Mononuclear cell (primary cell): ENCODE results near the gene ANO4. TPM values are rescaled to one million over a fixed set of nuclear protein-coding genes. Genes with fewer than 3 reads are reported as not detected.
"Not testable (repeated sequence)": the region's sequence is repeated elsewhere in the genome, so short reads cannot be mapped to it uniquely, and the experiment has no call there.

Experiments
- H3K27me3 ChIP-seq: 2 replicates; pipeline ENCODE4 v1.6.0; 2011; ENCODE audit warnings: low read length, control low read depth; ENCODE audit not compliant: insufficient read depth
- H3K4me1 ChIP-seq: 2 replicates; pipeline ENCODE4 v1.5.1; 2011; ENCODE audit warnings: mild to moderate bottlenecking, low read length, control low read depth; ENCODE audit not compliant: insufficient read depth
- H3K4me3 ChIP-seq: 2 replicates; pipeline ENCODE4 v1.5.1; 2011; ENCODE audit warnings: mild to moderate bottlenecking, low read length, moderate library complexity
- H3K9me3 ChIP-seq: 2 replicates; pipeline ENCODE4 v1.5.1; 2011; ENCODE audit warnings: low read depth, mild to moderate bottlenecking, control low read depth, low read length
- total RNA-seq: library from RNA; depleted of rRNA; stranded (reverse); fragments of >200 nt; gene quantifications from one replicate; pipeline ENCODE4 v1.2.3, GENCODE V29; 2012

The ANO4 gene
- total RNA-seq, 1 donor, result not detected

DNA sequence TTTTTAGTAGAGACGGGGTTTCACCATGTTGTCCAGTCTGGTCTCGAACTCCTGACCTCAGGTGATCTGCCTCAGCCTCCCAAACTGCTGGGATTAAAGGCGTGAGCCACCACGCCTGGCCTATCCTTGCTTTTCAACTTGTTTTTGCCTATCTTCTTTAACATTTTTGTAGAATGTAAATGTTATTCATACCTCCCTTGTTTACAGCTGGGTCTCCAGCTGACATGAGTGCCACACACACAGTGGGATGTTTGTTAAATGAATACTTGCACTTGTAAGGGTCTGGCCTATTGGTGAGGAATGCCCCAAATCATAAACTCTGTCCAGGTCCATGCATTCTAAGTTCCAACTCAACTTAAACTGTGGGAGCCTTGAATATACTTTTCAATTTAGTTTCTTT, 176.3 kb downstream of the ANO4 start:
- H3K9me3 ChIP-seq, result no peaks in the 10 kb centered on the region
- H3K4me3 ChIP-seq, result no peak overlapping the region
- H3K27me3 ChIP-seq, result no peaks in the 10 kb centered on the region
- no peaks in the 10 kb centered on the region for H3K4me1 ChIP-seq

DNA sequence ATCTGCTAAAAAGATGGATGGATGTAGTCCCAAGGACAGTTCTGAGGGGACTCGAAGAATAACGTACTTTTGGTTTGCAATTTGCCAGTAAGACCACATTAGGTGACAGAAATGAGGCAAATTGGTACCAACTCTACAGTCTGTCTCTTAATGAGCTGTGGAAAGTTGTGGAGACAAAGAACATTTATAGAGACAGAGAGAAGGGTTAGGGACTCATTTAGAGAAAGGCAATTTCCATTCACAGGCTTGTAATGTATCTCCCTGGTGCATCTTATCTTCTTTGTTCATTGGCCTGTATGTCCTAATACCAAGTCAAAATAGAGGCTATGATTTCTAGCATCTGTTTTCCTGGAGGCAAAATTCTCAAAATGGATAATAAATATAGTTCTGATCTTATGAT, 177.5 kb downstream of the ANO4 start:
- Histone ChIP-seq H3K27me3 (no peaks in the 10 kb centered on the region), H3K9me3 (no peaks in the 10 kb centered on the region), H3K4me1 (no peaks in the 10 kb centered on the region), H3K4me3 (no peak overlapping the region)

- Histone ChIP-seq H3K27me3 (no peaks in the 10 kb centered on the region), H3K4me1 (no peaks in the 10 kb centered on the region), H3K9me3 (no peaks in the 10 kb centered on the region), H3K4me3 (no peak overlapping the region)
Observed at GRCh38 chr12:100974341-100974740, 179.8 kb downstream of the ANO4 start.

GRCh38 chr12:100974747-100975146, 180.2 kb downstream of the ANO4 start:
- Histone ChIP-seq H3K27me3 (no peaks in the 10 kb centered on the region), H3K4me3 (no peak overlapping the region), H3K9me3 (no peaks in the 10 kb centered on the region)

GRCh38 chr12:100976735-100977134, 182.2 kb downstream of the ANO4 start:
- Histone ChIP-seq H3K4me3 (no peak overlapping the region), H3K4me1 (no peaks in the 10 kb centered on the region), H3K9me3 (no peaks in the 10 kb centered on the region), H3K27me3 (no peaks in the 10 kb centered on the region)

More at GRCh38 chr12:100974747-100975146, 180.2 kb downstream of the ANO4 start:
- H3K4me1 ChIP-seq, result no peaks in the 10 kb centered on the region

- no peaks in the 10 kb centered on the region for H3K9me3 ChIP-seq
- no peaks in the 10 kb centered on the region for H3K4me1 ChIP-seq
- no peak overlapping the region for H3K4me3 ChIP-seq
- H3K27me3 ChIP-seq, result no peaks in the 10 kb centered on the region
Observed at GRCh38 chr12:100980856-100981255, 186.3 kb downstream of the ANO4 start.

DNA sequence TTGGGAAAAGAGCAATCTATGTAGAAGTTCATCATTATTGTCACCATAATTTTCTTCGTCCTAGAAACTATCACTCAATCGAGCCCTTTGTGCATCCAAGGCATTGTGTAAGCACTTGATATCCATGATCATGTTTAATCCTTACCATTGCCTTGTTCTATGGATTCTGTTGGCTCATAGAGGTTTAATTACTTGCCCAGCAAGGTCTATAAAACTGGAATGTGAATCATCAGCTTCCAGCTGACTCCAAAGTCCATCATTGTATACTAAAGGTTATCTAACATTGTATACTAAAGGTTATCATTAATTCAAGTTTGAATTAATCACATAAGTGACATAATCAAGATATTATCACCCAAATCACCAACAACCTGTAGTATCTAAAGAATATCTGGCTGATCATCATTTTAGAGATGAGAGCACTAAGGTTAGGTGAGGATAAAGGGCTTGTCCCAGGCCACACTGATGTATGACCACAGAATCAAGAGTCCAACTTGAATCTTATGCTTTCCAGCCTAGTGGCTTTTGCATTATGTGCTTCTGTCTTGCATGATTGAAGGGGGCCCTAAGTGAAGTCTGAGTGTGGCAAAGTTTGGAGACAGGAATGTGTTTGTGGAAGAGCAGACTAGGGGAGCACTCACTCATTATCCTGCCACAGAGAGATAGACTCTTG, 188.1 kb downstream of the ANO4 start:
- Histone ChIP-seq H3K27me3 (no peaks in the 10 kb centered on the region), H3K4me3 (no peak overlapping the region)

GRCh38 chr12:100984796-100985195, 190.2 kb downstream of the ANO4 start:
- Histone ChIP-seq H3K4me1 (peaks cover 4% of the 10 kb centered on the region), H3K27me3 (no peaks in the 10 kb centered on the region), H3K9me3 (no peaks in the 10 kb centered on the region), H3K4me3 (no peak overlapping the region)

More for the DNA sequence above, 188.1 kb downstream of the ANO4 start:
- Histone ChIP-seq H3K9me3 (no peaks in the 10 kb centered on the region), H3K4me1 (no peaks in the 10 kb centered on the region)

DNA sequence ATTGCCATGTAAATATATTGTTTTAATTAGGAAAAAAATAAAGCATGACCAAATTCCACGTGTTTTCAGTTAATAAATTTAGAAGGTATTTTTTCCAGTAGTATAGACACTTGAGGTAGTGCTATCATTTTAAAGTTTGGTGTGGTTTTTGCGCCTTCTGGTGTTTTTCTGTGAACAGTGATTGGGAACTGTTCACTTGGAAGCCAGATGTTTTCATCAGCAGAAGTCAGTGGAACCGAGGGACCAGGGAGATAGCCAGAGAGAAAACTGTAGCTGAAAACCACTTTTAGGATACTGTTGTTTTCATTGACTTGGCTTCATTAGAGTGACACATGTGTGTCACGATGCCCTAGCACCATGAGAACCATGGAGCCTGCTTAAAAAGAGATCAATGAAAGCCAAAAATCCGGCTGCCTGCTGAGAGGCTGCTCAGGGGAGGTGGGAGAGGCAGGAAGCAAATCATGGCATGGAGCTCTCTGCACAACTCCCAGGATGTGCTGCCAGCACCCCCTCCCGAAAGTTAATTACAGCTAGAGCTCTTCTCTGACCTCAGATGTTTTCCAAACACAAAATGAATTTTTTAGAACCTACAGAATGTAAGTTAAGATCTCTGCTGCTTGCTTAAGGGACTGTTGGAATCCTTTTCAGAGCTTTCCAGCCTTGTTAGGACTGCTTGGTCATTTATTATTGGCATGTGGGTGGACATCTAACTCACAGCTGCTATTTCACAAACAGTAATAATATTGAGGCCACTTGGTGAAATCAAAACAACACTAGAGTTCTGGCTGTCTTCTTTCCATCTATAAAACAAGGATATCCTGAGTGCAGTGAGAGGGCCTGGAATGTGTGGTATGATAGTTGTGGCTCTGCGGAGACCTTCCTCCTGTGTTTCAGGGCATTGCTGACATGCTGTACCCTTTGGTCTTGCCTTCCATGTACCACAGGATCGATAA, 192.3 kb downstream of the ANO4 start:
- Histone ChIP-seq H3K4me3 (no peak overlapping the region), H3K27me3 (no peaks in the 10 kb centered on the region), H3K9me3 (no peaks in the 10 kb centered on the region), H3K4me1 (peaks cover 4% of the 10 kb centered on the region)

GRCh38 chr12:100987552-100988521, 193.3 kb downstream of the ANO4 start:
- H3K27me3 ChIP-seq, result no peaks in the 10 kb centered on the region
- H3K9me3 ChIP-seq, result no peaks in the 10 kb centered on the region
- peaks cover 4% of the 10 kb centered on the region for H3K4me1 ChIP-seq
- no peak overlapping the region for H3K4me3 ChIP-seq

DNA sequence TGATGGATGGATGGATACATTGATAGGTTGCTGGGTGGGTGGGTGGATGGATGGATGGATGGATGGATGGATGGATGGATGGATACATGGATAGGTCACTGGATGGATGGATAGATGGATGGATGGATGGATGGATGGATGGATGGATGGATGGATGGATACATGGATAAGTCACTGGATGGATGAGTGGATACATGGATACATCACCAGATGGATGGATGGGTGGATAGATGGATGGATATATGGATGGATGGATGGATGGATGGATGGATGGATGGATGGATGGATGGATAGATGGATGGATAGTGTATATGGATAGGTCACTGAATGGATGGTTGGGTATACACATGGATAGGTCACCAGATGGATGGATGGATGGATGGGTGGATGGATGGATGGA, 194.9 kb downstream of the ANO4 start:
- not testable (repeated sequence) for H3K4me3 ChIP-seq, H3K4me1 ChIP-seq, H3K9me3 ChIP-seq, H3K27me3 ChIP-seq

DNA sequence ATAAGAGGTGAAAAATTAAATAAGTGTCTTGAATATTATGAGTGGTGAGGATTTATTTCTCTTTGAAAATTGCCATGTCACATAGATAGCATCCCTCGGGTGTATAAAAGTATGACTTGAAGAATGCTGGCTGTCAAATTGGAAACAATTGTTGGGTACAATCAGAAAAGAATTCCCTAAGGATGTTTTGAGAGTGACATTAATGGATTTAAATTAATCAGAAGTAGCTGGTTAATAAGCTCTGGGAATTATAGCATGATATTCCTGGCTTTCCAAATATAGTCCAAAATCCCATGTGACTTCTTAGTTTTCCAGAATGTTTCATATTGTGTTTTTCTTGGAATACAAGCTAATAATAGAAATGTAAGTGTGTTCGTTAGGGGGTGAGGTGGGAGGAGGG, 196.5 kb downstream of the ANO4 start:
- no peak overlapping the region for H3K4me3 ChIP-seq
- peaks cover 4% of the 10 kb centered on the region for H3K4me1 ChIP-seq
- H3K9me3 ChIP-seq, result no peaks in the 10 kb centered on the region
- no peaks in the 10 kb centered on the region for H3K27me3 ChIP-seq

GRCh38 chr12:100992194-100992593, 197.6 kb downstream of the ANO4 start:
- Histone ChIP-seq H3K4me3 (no peak overlapping the region), H3K4me1 (peaks cover 4% of the 10 kb centered on the region), H3K9me3 (no peaks in the 10 kb centered on the region), H3K27me3 (no peaks in the 10 kb centered on the region)

GRCh38 chr12:100993916-100994450, 199.4 kb downstream of the ANO4 start:
- H3K27me3 ChIP-seq, result no peaks in the 10 kb centered on the region
- H3K4me3 ChIP-seq, result no peak overlapping the region
- H3K4me1 ChIP-seq, result no peaks in the 10 kb centered on the region

More at GRCh38 chr12:100993916-100994450, 199.4 kb downstream of the ANO4 start:
- H3K9me3 ChIP-seq, result no peaks in the 10 kb centered on the region
